Transverse colon (tissue), 4 donors: ENCODE results near the gene KRTAP10-5. TPM values are rescaled to one million over a fixed set of nuclear protein-coding genes. Genes with fewer than 3 reads are reported as not detected.
A peak's percentile ranks its signal among the peaks of the same experiment; 100 is the strongest.

Experiments used
- DNase-seq: peaks from one replicate; pipeline ENCODE4 v3.0.0-alpha.2; 2019
- H3K27ac ChIP-seq, 4 donors: fragments of 200-600 bp; sonication (generic); 2 replicates each; pipeline ENCODE4 v1.5.1; 2016 to 2018; ENCODE audit warnings: inconsistent platforms in 4 of 4
- H3K27me3 ChIP-seq: fragments of 200-600 bp; sonication (generic); 2 replicates; pipeline ENCODE4 v1.5.1; 2017; ENCODE audit warnings: inconsistent platforms
- H3K36me3 ChIP-seq, 4 donors: fragments of 200-600 bp; sonication (generic); 2 replicates each; pipeline ENCODE4 v1.5.1; 2017 to 2019; ENCODE audit warnings: inconsistent platforms in 4 of 4
- H3K4me1 ChIP-seq, 4 donors: fragments of 200-600 bp; sonication (generic); 2 replicates each; pipeline ENCODE4 v1.5.1; 2017 to 2020; ENCODE audit warnings: inconsistent platforms in 4 of 4
- H3K4me3 ChIP-seq, 4 donors: fragments of 200-600 bp; sonication (generic); 1 replicate in 1 of 4; 2 replicates in 3 of 4; pipeline versions ENCODE4 v1.5.1 to v1.6.1; 2017 to 2019; ENCODE audit warnings: inconsistent platforms in 4 of 4
- H3K9me3 ChIP-seq, 2 donors: fragments of 200-600 bp; sonication (generic); 2 replicates each; pipeline ENCODE4 v1.5.1; 2017 to 2019; ENCODE audit warnings: inconsistent platforms in 2 of 2
- CTCF ChIP-seq, 5 experiments: fragments of 200-600 bp in 3 of 5; fragments of 450-650 bp in 2 of 5; sonication (generic) in 3 of 5; IDR thresholded peaks; 1 replicate in 2 of 5; 2 replicates in 3 of 5; pipeline ENCODE4 v1.5.1; 2016 to 2017; ENCODE audit warnings: antibody characterized with exemption in 5 of 5, inconsistent platforms in 3 of 5, mild to moderate bottlenecking in 2 of 5, moderate library complexity in 1 of 5
- EP300 ChIP-seq: sonication (generic); formaldehyde crosslinking; IDR thresholded peaks from one replicate; pipeline ENCODE4 v1.6.1; 2017; ENCODE audit warnings: antibody characterized with exemption, low read depth
- POLR2A ChIP-seq: fragments of 450-650 bp; IDR thresholded peaks from one replicate; pipeline ENCODE4 v1.6.1; 2016; ENCODE audit warnings: antibody characterized with exemption, mild to moderate bottlenecking, moderate library complexity
- POLR2AphosphoS5 ChIP-seq, 3 donors: sonication (generic); formaldehyde crosslinking; IDR thresholded peaks; one replicate each; pipeline ENCODE4 v1.6.1; 2016; ENCODE audit warnings: antibody characterized with exemption in 3 of 3
- WGBS, 2 donors: methylation state at CpG; one replicate each; pipeline ENCODE4 v1.1.5; 2018; ENCODE audit warnings: low coverage in 1 of 2; 5-methylcytosine and 5-hydroxymethylcytosine counted together
- in situ Hi-C, 4 donors: fragments of 200-750 bp; cut with MboI; loops; one replicate each; pipeline versions ENCODE4 v1.15.0 to v1.15.1; 2017; ENCODE audit warnings: low sequenced_read_pairs in 3 of 4, low pct_ligation_motif_present in 1 of 4, low pct_unique_long_range_greater_than_20kb in 1 of 4
- intact Hi-C: fragments of 100-400 bp; cut with DNase I; formaldehyde crosslinking; loops from one replicate; pipeline ENCODE4 v1.15.1; 2023; ENCODE audit warnings: low total_unique reads
- total RNA-seq, 4 donors: library from RNA; depleted of rRNA; stranded (reverse); fragments of >200 nt; gene quantifications; one replicate each; pipeline ENCODE4 v1.1.0, GENCODE V29; 2016

KRTAP10-5 gene
- total RNA-seq, 4 donors from 2014 or later = not detected

- 65 to 73% methylated on average over 13 to 23 of the region's 30 CpGs for WGBS, 2 donors
- H3K27ac ChIP-seq = no peak overlapping the region
- no peak overlapping the region for H3K4me3 ChIP-seq
- no peaks in the 10 kb centered on the region for H3K9me3 ChIP-seq
- H3K36me3 ChIP-seq = no peaks in the 10 kb centered on the region
- H3K4me1 ChIP-seq = no peaks in the 10 kb centered on the region
- TF ChIP-seq EP300 = no peak
- no peak for TF ChIP-seq POLR2AphosphoS5 (IDR thresholded peaks at IDR 0.05)
- TF ChIP-seq POLR2A = no peak
- no peak for TF ChIP-seq CTCF (IDR thresholded peaks at IDR 0.05)
- H3K27me3 ChIP-seq = no peaks in the 10 kb centered on the region
- intact Hi-C loops = no loop called here
- in situ Hi-C loops = no loop called here
- DNase-seq = peak; percentile 1
Measured at GRCh38 chr21:44531606-44532564, 48.5 kb downstream of the KRTAP10-5 start.

DNA sequence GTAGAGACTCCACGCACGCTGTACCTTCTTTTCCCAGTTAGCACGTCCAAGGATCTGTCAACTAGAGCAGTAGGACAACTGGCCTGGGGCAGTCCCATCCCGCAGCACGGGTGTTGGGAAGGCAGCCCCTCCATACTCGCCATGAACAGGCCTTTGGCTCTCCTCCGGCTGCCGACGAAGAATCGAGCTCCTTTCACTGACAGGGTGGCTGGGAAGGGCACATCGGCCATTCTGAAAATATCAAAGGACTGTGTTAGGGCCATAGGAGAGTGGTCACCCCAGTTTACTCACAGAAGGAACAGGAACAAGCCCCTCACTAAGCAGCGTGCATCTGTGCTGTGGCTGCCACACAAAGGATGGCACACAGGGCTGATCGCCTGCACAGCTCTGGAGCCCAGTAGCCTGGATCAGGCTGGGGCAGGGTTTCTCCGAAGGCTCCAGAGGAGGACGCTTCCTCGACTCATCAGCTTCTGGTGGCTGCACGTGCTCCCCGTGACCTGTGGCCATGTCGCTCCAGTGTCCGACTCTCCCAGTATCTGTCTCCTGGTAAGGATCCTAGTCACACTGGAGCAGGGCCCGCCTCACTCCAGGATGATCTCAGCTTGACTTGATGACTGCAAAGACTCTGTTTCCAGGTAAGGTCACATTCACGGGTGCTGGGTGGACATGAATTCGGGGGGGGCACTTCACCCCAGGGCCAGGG, 49.4 kb downstream of the KRTAP10-5 start:
- no peak overlapping the region for H3K27ac ChIP-seq
- no peaks in the 10 kb centered on the region for H3K36me3 ChIP-seq
- intact Hi-C loops (no loop called here), in situ Hi-C loops (no loop called here)
- no peaks in the 10 kb centered on the region for H3K4me1 ChIP-seq
- no peak for TF ChIP-seq CTCF (IDR thresholded peaks at IDR 0.05)
- TF ChIP-seq POLR2AphosphoS5 (IDR thresholded peaks at IDR 0.05) = no peak
- no peak for TF ChIP-seq EP300
- TF ChIP-seq POLR2A = no peak
- 86% methylated on average over 23 of the region's 23 CpGs; no CpG with 5 or more reads in 1 of the 2 donors for WGBS, 2 donors
- H3K9me3 ChIP-seq = no peaks in the 10 kb centered on the region
- H3K27me3 ChIP-seq = no peaks in the 10 kb centered on the region
- no peak overlapping the region for H3K4me3 ChIP-seq
- peak; percentile 3 for DNase-seq

DNA sequence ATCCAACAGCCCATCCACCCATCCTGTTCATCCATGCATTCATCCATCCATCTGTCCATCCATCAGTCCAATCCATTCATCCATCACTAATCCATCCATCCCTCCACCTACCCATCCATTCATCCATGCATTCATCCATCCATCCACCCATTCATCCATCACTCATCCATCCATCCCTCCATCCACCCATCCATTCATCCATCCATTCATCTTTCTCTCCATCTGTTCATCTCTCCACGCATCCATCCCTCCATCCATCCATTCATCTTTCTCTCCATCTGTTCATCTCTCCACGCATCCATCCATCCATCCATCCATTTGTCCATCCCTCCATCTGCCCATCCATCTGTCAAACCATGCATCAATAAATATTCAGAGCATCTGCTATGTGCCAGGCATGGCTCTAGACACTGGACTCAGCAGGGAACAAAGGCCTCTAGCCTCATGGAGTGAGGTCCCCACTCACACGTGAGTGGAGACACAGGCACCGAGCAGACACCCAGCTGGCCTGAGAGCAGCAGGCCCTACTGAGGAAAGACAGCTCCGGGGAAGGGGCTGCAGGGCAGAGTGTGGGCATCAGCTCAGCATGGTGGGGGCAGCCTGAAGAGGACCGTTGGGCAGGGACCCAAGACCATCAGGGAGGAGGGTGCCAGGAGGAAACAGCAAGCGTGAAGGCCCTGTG, 50.0 kb downstream of the KRTAP10-5 start:
- no peaks in the 10 kb centered on the region for H3K9me3 ChIP-seq
- no peaks in the 10 kb centered on the region for H3K4me1 ChIP-seq
- DNase-seq = no peak
- in situ Hi-C loops (no loop called here), intact Hi-C loops (no loop called here)
- H3K36me3 ChIP-seq = no peaks in the 10 kb centered on the region
- H3K27ac ChIP-seq = no peak overlapping the region
- no peaks in the 10 kb centered on the region for H3K27me3 ChIP-seq
- 74 to 83% methylated on average over 1 to 7 of the region's 7 CpGs for WGBS, 2 donors
- H3K4me3 ChIP-seq = no peak overlapping the region
- no peak for TF ChIP-seq POLR2AphosphoS5 (IDR thresholded peaks at IDR 0.05)
- TF ChIP-seq CTCF (IDR thresholded peaks at IDR 0.05) = no peak
- TF ChIP-seq EP300 = no peak
- no peak for TF ChIP-seq POLR2A
